K562 (cell line): ENCODE measurements around the gene SRRD.

ENCODE experiments used
- FOXJ3 ChIP-seq: sonication (generic); formaldehyde crosslinking; IDR thresholded peaks from 2 replicates; pipeline ENCODE4 v1.4.0; 2020; ENCODE audit warnings: mild to moderate bottlenecking, missing genetic modification reagents
- TF ChIP-seq, protein P1 (sequence below), 2 experiments: fragments of 450-650 bp in 1 of 2; sonication (generic) in 1 of 2; formaldehyde crosslinking in 1 of 2; IDR thresholded peaks in 1 of 2; conservative IDR thresholded peaks in 1 of 2; 2 replicates each; pipeline versions ENCODE4 v1.6.1 to v1.8.1; 2016 to 2023; ENCODE audit warnings: mild to moderate bottlenecking in 2 of 2, moderate library complexity in 2 of 2, inconsistent platforms in 1 of 2, missing genetic modification reagents in 1 of 2

DNA sequence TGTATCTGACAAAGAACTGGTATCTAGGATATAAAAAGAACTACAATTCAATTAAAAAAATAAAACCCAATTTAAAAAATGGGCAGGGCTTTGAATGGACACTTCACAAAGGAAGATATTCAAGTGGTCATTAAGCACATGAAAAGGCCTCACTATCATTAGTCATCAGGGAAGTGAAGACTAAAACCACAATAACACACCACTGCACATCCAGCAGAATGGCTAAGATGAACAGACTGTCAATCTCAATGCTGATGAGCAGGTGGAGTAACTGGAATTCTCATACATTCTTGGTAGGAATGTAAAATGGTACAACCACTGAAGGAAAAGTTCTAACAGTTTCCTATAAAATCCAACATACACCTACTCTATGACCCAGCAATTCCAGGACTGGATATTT, 9.0 kb upstream of the SRRD start:
- TF ChIP-seq, protein P1, sequence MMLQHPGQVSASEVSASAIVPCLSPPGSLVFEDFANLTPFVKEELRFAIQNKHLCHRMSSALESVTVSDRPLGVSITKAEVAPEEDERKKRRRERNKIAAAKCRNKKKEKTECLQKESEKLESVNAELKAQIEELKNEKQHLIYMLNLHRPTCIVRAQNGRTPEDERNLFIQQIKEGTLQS (IDR thresholded peaks at IDR 0.05), result no peak
- TF ChIP-seq, protein P1 (CRISPR knock-in tag; conservative IDR thresholded peaks at IDR 0.05), result no peak
- TF ChIP-seq FOXJ3 (CRISPR knock-in tag), result no peak
